Stimulated activated CD4-positive, alpha-beta T cell treated with anti-CD3 and anti-CD28 coated beads, TNF-alpha, amount 100 ng/mL, for 4 hours (primary cell): ENCODE results near the gene ASTL.

Experiments used
- DNase-seq, 3 experiments: peaks; one replicate each; pipeline ENCODE4 v3.0.0-alpha.2; 2020; ENCODE audit warnings: low read depth in 3 of 3

ASTL gene

DNA sequence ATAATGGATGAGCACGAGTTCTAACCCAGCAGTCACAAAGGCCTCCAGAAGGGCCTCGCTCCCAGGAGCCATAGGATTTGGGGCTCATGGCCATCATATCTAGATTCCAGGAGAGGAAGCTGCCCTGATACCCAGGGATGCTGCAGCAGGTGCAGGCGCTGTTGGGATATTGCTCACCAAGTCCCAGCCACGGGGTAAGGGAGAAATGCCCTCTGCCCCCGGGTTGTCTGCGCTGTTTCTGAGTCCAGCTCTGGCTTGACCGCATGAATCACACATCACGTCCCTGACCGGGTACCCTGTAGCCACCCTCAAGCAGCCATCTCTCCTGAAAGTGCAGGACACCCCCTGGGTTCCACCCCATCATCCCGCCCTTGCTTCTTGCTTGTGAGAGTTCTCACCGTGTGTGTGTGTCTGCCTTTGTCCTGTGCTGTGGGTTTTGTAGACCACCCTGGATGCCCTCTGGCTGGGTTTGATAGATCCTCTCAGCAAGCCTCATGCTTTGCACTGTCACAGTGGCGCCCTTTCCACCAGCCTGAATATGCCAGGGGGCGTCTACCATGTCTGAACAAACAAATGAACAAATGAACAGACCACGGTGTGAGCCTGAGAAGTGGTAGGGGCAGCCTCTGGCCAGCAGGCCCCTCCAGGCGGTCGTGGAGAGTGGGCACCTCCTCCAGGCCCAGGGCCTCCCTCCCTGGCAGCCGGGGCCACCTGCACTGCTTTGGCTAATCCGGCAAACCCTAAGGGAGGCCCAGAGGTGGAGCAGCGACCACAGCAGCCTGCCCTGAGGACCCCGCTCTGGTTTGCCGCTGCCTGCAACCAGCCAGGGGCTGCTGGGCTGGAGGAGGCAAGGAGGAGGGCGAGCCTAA lies 54.1 kb downstream of the ASTL start:
- no peak for DNase-seq

DNA sequence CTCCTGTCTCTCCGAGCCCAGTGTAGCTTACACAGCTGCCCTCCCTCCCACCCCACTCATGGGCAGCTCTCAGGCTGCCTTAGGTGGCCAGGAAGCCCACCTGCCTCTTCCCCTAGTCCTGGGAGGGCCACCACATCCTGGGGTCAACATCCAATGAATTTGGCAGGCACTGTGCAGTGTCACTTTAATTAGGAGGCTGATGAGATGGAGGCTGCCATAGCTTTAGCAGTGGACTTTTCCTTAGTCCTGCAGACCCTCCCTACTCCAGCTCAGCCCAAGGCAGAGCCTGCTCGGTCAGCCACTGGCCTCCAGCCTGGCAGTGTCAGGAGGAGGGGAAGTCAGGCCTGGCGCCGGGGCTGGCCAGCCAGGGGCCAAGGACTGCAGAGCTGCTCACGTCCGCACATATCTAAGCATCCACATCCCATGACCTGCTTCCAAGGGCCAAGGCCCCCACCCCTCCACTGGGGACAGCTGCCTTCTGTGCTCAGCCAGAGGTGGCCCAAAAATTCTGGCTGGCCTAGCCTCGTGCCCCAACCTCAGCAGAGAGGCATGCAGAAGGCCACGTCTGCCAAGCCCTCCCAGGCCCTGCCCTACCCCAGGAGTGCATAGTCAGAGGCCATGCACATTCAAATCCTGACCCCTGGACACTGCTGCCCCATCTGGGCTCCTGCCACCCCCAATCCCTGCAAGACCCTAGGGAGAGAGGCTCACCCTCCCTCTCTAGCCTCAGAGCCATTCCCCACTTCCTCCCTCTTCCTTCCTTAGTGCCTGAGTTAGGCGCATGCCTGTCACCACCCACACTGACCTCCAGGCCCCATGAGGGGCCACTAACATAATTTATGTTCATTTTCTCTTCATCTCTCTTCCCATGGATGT lies 55.0 kb downstream of the ASTL start:
- no peak for DNase-seq

DNA sequence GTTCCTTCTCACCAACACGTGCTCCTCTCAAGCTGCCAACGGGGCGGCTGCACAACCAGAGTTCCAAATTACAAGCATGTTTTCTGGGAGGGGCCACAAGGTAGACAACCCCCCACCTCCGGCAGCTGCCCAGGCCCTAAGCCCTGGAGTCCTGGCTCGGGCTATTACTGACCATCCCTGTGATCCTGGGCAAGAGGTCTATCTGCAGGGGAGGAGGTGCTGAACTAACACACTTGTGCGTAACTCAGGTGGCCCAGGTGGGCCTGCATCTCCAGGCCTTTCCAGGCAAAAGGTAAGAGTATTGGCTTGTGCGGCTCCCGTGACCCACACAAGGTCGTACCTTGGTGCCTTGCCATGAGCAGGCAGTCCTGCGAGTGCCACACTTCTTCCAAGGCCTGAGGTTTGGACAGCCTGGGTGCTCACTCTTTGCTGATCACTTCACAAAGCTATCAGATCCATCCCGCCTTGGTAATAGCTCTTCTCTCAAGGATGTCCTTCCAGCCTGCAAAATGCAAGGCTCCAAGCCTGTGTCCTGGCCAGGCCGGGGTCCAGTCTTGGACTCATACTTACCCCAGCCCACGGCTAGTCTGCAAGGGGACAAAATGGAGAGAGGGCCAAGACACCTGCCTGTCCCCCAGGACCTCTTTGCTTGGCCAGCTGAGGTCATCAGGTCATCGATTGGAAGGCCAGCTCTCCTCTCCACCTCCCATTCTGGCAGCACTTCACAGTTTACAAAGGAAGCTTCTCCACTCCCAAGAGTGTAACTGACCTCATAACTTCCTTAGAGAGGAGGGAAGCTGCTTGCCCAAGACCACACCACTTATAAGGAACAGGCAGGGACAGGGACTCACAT lies 55.9 kb downstream of the ASTL start:
- no peak for DNase-seq

DNA sequence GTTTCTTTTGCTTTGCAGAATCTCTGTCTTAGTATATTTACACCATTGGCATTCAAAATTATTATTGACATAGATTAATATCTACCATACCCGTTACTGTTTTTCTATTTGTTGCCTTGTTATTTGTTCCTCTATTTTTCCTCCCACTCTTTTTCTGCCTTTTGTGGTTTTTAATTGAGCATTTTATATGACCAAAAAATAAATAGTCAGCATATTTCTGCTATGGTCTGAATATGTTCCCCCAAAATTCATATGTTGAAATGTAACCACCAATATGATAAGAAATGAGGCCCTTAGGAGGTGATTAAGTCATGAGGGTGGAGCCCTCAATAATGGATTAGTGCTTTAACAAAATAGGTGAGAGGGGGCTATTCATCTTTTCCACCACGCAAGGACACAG lies 57.3 kb downstream of the ASTL start:
- no peak for DNase-seq

DNA sequence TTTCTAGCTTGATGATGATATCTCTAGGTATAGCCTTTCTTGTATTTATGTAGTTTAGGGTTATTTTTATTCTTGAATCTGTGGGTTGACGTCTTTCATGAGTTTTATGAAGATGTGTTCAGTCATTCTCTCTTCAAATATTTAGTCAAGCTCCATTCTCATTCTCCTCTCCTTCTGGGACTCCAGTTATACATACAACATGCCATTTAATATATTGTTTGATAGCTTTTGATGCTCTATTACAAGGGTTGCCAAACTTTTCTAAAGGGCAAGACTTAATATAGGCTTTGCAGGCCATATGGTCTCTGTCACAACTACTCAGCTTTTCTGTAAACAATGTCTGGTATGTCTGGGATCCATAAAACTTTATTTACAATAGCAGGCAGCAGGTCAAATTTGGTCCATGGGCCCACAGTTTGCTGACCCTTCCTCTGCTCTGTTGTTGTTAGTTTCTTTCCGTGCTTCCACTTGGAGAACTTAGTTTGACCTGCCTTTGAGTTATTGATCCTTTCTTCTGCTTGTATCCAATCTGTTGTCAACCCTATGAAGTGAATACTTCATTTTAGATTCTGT lies 63.0 kb downstream of the ASTL start:
- DNase-seq = no peak

DNA sequence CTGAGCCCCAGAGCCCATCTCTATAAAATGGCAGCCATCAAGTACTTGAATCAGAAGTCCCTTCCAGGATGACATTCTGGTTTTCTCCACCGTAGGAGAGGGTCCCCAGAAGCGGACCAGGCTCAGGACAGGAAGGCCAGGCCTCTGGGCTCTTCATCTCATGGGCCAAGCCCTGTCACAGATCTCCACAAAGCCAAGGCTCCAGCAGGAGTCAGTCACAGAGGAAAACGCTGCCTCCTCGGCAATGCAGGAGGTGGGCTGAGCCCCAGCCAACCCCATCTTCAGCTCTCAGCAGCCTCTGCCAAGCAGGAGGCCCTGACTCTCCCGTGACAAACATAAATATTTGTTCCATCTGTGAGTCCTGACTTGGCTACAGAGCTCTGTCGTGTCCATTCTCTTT lies 64.1 kb downstream of the ASTL start:
- DNase-seq = no peak

DNA sequence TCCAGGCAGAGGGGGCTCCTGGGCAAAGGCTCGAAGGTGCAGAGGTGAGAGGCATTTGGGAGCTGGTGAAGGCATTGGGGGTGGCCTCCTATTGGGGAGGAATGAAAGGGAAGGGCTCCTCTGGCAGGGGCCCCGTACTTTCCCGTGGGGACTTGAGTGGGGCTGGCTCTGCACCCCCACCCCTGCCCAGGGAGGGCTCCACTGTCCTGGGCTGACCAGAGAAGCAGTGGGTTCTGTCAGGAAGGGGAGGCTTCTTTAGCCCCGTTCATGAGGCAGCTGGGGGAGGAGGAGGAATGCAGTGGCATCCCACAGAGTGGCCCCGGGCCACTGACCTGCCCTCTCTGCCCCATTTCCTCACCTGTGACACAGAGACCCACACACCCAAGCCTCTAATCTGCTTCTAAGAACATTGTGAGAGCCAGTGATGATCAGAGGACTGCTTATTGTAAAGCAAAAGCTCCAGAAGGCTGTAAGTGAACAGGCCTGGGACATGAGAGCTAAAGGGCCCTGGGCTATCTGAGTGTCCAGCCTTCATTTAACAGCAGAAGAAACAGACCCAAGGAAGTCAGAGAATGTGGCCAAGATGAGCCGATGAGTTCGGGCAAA lies 65.0 kb downstream of the ASTL start:
- DNase-seq = no peak
